Panc1 (cell line): Measurements from ENCODE around the gene STAM2. TPM values are rescaled to one million over a fixed set of nuclear protein-coding genes. Genes with fewer than 3 reads are reported as not detected.
"Not testable (repeated sequence)": the region's sequence is repeated elsewhere in the genome, so short reads cannot be mapped to it uniquely, and the experiment has no call there.

Source experiments
- ATAC-seq: fragments of 200-7000 bp; cut with Tn5 transposase; 2 replicates; pipeline ENCODE4 v1.9.1; 2020; ENCODE audit warnings: mild to moderate bottlenecking, moderate library complexity
- BruUV-seq: library from RNA; stranded (reverse); fragments of 400-500 nt; replicated peaks from 2 replicates; lab custom pipeline; 2021; lab: Mats Ljungman, UMichigan
- CTCF ChIA-PET: fragments of 300-600 bp; sonication (Branson Sonifier 250); formaldehyde crosslinking; loops from one replicate; lab custom pipeline; 2022; ENCODE audit warnings: antibody characterized with exemption; lab: Charles Lee
- POLR2A ChIA-PET: fragments of 300-600 bp; sonication (Branson Sonifier 250); formaldehyde crosslinking; loops from one replicate; lab custom pipeline; 2022; ENCODE audit warnings: antibody characterized with exemption; lab: Charles Lee
- DNase-seq: peaks from one replicate; pipeline ENCODE4 v3.0.0-alpha.2; 2010; ENCODE audit warnings: low read depth, low spot score
- H3K27ac ChIP-seq: 2 replicates; pipeline ENCODE4 v1.5.1; 2011; ENCODE audit warnings: mild to moderate bottlenecking, low read length, inconsistent platforms
- H3K27me3 ChIP-seq: fragments of 200-500 bp; sonication (Bioruptor generic); 2 replicates; pipeline ENCODE4 v1.6.0; 2014; ENCODE audit warnings: low read length, inconsistent platforms; ENCODE audit not compliant: control insufficient read depth, insufficient read depth
- H3K36me3 ChIP-seq: fragments of 200-500 bp; sonication (Bioruptor generic); 2 replicates; pipeline ENCODE4 v1.5.1; 2014; ENCODE audit warnings: inconsistent platforms, mild to moderate bottlenecking, low read length, moderate library complexity; ENCODE audit not compliant: control insufficient read depth, insufficient read depth
- H3K4me1 ChIP-seq: 2 replicates; pipeline ENCODE4 v1.5.1; 2011; ENCODE audit warnings: inconsistent platforms, mild to moderate bottlenecking, low read length, moderate library complexity; ENCODE audit not compliant: control insufficient read depth, insufficient read depth
- H3K4me3 ChIP-seq, 2 experiments: 2 replicates each; pipeline ENCODE4 v1.5.1; 2011 to 2012; ENCODE audit warnings: low read depth in 2 of 2, low read length in 2 of 2, mild to moderate bottlenecking in 2 of 2, inconsistent platforms in 1 of 2, moderate library complexity in 1 of 2
- H3K9me3 ChIP-seq: fragments of 200-500 bp; sonication (Bioruptor generic); 2 replicates; pipeline ENCODE4 v1.5.1; 2014; ENCODE audit warnings: low read depth, mild to moderate bottlenecking, inconsistent platforms, low read length, moderate library complexity; ENCODE audit not compliant: control insufficient read depth, insufficient read depth
- POLR2AphosphoS5 ChIP-seq: IDR thresholded peaks from 2 replicates; pipeline ENCODE4 v1.6.1; 2012; ENCODE audit warnings: mild to moderate bottlenecking, low read depth, low read length, moderate library complexity
- SIN3A ChIP-seq: IDR thresholded peaks from 2 replicates; pipeline ENCODE4 v1.6.1; 2012; ENCODE audit warnings: low read depth, mild to moderate bottlenecking, low read length, moderate library complexity, borderline replicate concordance; ENCODE audit not compliant: insufficient read depth
- TCF7L2 ChIP-seq: IDR thresholded peaks from 2 replicates; pipeline ENCODE4 v1.6.1; 2011; ENCODE audit warnings: mild to moderate bottlenecking, low read depth, low read length, inconsistent platforms
- in situ Hi-C: cut with HindIII; loops from 2 replicates; pipeline ENCODE4 v1.10.0; 2016; ENCODE audit warnings: low sequenced_read_pairs, low pct_unique_long_range_greater_than_20kb
- intact Hi-C: fragments of 100-400 bp; cut with micrococcal nuclease; formaldehyde crosslinking; loops from one replicate; pipeline ENCODE4 v1.10.0; 2022; ENCODE audit not compliant: unreplicated experiment
- total RNA-seq: library from RNA; stranded (reverse); gene quantifications from one replicate; pipeline ENCODE4 v1.2.1, GENCODE V29; 2021; ENCODE audit not compliant: unreplicated experiment
- TF ChIP-seq, protein P1 (sequence below): fragments of 450-650 bp; IDR thresholded peaks from 2 replicates; pipeline ENCODE4 v1.5.1; 2017; ENCODE audit warnings: mild to moderate bottlenecking
- TF ChIP-seq, protein P2 (sequence below), 2 experiments: IDR thresholded peaks; 2 replicates each; pipeline ENCODE4 v1.6.1; 2011 to 2012; ENCODE audit warnings: low read depth in 2 of 2, control low read depth in 1 of 2, low read length in 1 of 2, mild to moderate bottlenecking in 1 of 2, moderate library complexity in 1 of 2; ENCODE audit not compliant: insufficient read depth in 1 of 2

Gene STAM2
- total RNA-seq, 1 experiment from 2014 or later: 29.1 TPM

DNA sequence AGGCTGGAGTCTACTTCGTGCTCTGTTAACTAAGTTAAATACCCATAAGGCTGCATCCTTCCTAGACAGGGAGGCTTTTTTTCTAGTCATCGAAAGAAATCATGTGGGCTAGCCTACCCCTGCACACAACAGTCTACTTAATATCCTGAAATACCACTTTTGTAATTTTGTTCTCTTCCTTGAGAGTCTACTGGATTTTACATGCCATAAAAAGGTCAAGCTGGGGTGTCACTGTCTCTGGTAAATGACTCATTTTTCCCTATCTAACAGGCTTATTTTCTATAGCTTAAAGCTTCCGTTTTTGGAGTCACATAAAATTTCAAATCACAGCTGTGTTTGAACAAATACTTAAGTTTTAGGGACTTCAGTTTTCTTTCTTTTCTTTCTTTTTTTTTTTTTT is 10.7 kb upstream of the STAM2 start:
- TF ChIP-seq, protein P1, sequence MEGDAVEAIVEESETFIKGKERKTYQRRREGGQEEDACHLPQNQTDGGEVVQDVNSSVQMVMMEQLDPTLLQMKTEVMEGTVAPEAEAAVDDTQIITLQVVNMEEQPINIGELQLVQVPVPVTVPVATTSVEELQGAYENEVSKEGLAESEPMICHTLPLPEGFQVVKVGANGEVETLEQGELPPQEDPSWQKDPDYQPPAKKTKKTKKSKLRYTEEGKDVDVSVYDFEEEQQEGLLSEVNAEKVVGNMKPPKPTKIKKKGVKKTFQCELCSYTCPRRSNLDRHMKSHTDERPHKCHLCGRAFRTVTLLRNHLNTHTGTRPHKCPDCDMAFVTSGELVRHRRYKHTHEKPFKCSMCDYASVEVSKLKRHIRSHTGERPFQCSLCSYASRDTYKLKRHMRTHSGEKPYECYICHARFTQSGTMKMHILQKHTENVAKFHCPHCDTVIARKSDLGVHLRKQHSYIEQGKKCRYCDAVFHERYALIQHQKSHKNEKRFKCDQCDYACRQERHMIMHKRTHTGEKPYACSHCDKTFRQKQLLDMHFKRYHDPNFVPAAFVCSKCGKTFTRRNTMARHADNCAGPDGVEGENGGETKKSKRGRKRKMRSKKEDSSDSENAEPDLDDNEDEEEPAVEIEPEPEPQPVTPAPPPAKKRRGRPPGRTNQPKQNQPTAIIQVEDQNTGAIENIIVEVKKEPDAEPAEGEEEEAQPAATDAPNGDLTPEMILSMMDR: no peak
- in situ Hi-C loops: no loop called here
- no TSS peak for BruUV-seq

DNA sequence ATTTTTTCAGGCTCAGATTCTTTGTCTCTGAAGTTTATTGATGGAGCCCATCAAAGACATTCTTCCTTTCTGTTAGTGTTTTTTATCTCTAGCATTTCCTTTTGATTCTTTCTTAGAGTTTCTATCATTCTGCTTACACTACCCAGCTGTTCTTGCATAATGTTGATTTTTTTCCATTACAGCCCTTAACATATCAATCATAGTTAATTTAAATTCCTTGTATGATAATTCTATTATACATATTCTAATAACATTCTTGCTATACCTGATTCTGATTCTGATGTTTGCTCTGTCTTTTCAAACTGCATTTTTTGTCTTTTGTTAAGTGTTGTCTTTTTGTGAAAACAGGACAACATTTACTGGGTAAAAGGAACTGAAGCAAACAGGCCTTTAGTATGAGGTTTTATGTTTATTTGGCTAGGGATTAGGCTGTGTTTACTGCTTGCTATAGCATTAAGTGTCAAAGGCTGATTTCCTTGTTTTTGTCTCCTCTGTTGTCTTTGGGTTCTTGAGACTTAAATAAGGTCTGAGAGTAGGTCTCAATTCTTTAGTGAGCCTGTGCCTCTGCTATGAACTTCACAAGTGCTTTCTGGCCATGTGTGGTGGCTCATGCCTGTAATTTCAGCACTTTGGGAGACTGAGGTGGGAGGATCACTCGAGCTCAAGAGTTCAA is 8.0 kb upstream of the STAM2 start:
- CTCF ChIA-PET: interaction anchor here (0.7 to 0.8 kb wide), 2 partner anchors 141 to 454 kb away, joined by 3 to 6 read pairs; no protein-coding TSS in a partner anchor
- H3K27ac ChIP-seq: no peak overlapping the region
- no peaks in the 10 kb centered on the region for H3K4me1 ChIP-seq
- no peaks in the 10 kb centered on the region for H3K36me3 ChIP-seq
- ATAC-seq (no peak), DNase-seq (no peak)
- no peaks in the 10 kb centered on the region for H3K27me3 ChIP-seq
- TF ChIP-seq POLR2AphosphoS5: no peak
- no peak for TF ChIP-seq SIN3A
- TF ChIP-seq, protein P1: no peak
- no peak for TF ChIP-seq TCF7L2
- TF ChIP-seq, protein P2, sequence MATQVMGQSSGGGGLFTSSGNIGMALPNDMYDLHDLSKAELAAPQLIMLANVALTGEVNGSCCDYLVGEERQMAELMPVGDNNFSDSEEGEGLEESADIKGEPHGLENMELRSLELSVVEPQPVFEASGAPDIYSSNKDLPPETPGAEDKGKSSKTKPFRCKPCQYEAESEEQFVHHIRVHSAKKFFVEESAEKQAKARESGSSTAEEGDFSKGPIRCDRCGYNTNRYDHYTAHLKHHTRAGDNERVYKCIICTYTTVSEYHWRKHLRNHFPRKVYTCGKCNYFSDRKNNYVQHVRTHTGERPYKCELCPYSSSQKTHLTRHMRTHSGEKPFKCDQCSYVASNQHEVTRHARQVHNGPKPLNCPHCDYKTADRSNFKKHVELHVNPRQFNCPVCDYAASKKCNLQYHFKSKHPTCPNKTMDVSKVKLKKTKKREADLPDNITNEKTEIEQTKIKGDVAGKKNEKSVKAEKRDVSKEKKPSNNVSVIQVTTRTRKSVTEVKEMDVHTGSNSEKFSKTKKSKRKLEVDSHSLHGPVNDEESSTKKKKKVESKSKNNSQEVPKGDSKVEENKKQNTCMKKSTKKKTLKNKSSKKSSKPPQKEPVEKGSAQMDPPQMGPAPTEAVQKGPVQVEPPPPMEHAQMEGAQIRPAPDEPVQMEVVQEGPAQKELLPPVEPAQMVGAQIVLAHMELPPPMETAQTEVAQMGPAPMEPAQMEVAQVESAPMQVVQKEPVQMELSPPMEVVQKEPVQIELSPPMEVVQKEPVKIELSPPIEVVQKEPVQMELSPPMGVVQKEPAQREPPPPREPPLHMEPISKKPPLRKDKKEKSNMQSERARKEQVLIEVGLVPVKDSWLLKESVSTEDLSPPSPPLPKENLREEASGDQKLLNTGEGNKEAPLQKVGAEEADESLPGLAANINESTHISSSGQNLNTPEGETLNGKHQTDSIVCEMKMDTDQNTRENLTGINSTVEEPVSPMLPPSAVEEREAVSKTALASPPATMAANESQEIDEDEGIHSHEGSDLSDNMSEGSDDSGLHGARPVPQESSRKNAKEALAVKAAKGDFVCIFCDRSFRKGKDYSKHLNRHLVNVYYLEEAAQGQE (IDR thresholded peaks at IDR 0.05; ENCODE audit: insufficient read depth in 1 of 2, low read depth in 2 of 2, low read length in 1 of 2): no peak
- no peaks in the 10 kb centered on the region for H3K9me3 ChIP-seq
- no peak overlapping the region for H3K4me3 ChIP-seq
- in situ Hi-C loops (no loop called here), intact Hi-C loops (no loop called here)
- POLR2A ChIA-PET: no interaction called here
- BruUV-seq: no TSS peak

More for the DNA sequence above, 10.7 kb upstream of the STAM2 start:
- ATAC-seq (no peak), DNase-seq (no peak)
- Histone ChIP-seq H3K27ac (no peak overlapping the region), H3K4me1 (no peaks in the 10 kb centered on the region), H3K36me3 (no peaks in the 10 kb centered on the region), H3K9me3 (no peaks in the 10 kb centered on the region), H3K4me3 (no peak overlapping the region), H3K27me3 (no peaks in the 10 kb centered on the region)
- intact Hi-C loops: no loop called here
- CTCF ChIA-PET: interaction anchor here (0.6 kb wide), 1 partner anchor 449 kb away, joined by 6 read pairs; no protein-coding TSS in a partner anchor
- POLR2A ChIA-PET: no interaction called here

DNA sequence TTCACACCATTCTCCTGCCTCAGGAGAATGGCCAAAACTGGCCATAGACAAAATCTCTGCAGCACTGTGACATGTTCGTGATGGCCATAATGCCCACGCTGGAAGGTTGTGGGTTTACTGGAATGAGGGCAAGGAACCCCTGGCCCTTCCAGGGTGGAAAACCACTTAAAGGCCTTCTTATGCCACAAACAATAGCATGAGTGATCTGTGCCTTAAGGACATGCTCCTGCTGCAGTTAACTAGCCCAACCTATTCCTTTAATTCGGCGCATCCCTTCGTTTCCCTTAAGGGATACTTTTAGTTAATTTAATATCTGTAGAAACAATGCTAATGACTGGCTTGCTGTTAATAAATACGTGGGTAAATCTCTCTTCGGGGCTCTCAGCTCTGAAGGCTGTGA is 2.1 kb upstream of the STAM2 start:
- H3K9me3 ChIP-seq, H3K4me3 ChIP-seq, H3K27ac ChIP-seq, POLR2A ChIA-PET, in situ Hi-C loops, H3K36me3 ChIP-seq, DNase-seq, BruUV-seq, ATAC-seq, H3K27me3 ChIP-seq: not testable (repeated sequence)
- intact Hi-C loops: loop anchor here (2.0 kb wide), 1 partner anchor 457 kb away; no protein-coding TSS in a partner anchor
- H3K4me1 ChIP-seq: peaks cover 16% of the 10 kb centered on the region
- CTCF ChIA-PET: interaction anchor here (0.7 kb wide), 1 partner anchor 429 kb away, joined by 3 read pairs; no protein-coding TSS in a partner anchor
